ENCODE results near the gene CCDC158.
A peak's percentile ranks its signal among the peaks of the same experiment; 100 is the strongest.
"Not testable (repeated sequence)": the region's sequence is repeated elsewhere in the genome, so short reads cannot be mapped to it uniquely, and the experiment has no call there.

The CCDC158 gene

DNA sequence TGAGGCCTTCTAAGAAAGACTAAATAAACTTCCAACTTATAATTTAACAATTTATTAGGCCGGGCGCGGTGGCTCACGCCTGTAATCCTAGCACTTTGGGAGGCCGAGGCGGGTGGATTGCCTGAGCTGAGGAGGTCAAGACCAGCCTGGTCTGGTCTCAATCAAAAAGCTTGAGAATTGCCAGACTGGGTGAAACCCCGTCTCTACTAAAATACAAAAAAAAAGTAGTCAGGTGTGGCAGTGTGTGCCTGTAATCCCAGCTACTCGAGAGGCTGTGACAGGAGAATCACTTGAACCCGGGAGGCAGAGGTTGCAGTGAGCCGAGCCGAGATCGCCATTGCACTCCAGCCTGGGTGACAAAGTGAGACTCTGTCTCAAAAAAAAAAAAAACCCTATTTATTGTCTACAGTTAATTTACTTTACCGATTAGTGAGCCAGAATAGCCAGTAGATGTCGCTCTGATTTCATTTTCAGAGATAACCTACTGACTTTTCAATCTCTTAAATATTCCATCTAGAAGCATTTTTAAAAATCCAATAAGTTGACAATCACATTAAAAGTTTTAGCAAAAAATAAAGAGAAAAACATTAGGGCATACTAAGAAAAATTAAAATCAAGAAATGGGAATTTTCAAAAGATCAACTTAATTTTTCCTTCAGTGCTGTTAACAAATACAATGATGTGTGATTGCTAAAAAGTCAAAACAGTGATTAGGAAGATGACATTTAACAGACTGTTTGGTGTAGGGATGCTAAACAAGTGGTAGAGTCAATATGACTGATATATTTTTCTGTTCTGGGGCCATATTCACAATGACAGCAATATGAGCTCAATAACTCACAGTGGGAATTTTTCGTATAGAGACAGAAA is 9.8 kb upstream of the CCDC158 start:
- peak in 1 of 56 donors; percentile 5 for DNase-seq

DNA sequence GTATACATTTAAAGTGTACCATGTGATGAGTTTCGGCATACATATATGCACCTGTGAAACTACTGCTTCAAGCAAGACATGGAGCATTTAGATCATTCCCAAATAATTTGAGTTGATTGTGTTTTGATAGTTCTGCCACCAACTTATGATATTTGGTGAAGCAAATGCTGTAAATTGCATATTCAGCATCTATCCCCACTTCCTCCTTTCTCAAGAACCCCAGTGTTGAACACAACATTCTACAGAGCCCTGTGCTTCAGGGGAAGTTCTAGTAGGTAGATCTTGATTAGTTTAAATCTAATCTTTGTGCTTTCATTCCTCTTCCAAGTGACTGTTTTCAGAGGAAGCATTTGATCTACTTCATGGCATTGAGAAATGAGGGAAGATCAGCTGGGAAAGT is 8.7 kb upstream of the CCDC158 start:
- no peak for DNase-seq

DNA sequence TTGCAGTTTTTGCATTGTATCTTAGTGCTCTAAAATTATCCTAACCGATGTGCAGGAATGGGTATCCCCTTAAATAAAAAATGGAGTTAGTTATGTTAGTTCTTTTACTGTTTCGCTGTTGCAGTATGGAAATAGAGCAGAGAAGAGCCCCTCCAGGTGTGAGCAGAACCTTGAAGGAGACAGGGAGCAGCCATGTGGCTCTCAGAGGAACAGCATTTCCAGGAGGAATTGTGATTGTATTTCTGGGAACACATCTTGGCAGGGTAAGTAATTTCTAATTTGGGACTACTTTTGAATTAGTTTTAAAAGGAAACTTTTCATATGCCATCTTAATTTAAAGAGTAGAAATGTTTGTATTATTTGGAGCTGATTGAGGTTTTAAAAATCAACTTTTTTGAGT is 5.3 kb upstream of the CCDC158 start:
- DNase-seq: peak in 1 of 56 donors; percentile 7

DNA sequence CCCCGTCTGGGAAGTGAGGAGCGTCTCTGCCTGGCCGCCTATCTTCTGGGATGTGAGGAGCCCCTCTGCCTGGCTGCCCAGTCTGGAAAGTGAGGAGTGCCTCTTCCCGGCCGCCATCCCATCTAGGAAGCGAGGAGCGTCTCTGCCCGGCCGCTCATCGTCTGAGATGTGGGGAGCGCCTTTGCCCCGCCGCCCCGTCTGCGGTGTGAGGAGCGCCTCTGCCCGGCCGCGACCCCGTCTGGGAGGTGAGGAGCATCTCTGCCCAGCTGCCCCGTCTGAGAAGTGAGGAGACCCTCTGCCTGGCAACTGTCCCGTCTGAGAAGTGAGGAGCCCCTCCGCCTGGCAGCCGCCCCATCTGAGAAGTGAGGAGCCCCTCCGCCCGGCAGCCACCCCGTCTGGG is 2.2 kb upstream of the CCDC158 start:
- DNase-seq: not testable (repeated sequence)

DNA sequence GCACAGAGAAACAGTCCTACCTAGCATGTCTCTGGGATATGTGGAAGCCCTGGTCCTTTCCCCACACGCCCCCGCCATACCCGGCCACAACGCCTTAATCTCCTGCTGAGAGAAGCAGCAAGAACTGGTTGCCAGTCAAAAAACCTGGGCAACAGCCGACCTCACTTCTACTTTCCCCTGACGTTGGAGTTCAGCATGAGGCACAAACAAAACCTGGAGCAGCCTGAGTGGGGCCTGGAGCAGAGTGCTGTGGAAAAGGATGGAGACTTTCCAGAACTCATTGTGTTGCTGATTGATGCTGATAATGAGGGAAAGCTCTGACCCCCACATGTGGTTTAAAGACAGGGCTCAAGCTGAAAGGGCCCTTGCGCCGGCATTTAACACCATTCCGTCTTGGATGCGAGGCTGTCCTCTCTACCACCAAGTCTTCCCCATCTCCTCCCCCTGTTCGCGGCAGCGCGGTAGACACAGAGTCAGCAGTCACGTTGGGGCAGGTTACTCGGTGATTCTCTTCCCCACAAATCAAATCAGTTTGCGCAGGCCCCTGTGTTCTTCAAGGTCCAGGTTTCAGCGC is 666 bp downstream of the CCDC158 start:
- DNase-seq: peak in 1 of 56 donors; percentile 15

DNA sequence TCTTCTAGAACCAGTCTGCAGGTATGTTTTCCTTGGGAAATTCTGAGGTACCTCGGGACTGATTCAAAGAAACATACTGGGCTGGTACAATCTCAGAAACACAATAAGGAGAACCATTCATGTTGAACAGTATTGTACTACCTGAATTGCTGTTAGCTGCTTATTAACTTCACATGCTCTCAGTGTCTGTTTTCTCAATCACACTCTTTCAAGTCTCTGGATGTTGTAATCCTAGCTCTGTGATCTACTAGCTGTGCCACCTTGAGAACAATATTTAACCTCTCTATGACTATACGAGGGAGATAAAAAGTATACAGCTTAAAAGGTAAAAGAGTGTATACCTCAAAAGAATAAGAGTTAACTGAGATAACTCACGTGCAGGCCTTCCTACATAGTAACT is 10.3 kb downstream of the CCDC158 start:
- DNase-seq: no peak

DNA sequence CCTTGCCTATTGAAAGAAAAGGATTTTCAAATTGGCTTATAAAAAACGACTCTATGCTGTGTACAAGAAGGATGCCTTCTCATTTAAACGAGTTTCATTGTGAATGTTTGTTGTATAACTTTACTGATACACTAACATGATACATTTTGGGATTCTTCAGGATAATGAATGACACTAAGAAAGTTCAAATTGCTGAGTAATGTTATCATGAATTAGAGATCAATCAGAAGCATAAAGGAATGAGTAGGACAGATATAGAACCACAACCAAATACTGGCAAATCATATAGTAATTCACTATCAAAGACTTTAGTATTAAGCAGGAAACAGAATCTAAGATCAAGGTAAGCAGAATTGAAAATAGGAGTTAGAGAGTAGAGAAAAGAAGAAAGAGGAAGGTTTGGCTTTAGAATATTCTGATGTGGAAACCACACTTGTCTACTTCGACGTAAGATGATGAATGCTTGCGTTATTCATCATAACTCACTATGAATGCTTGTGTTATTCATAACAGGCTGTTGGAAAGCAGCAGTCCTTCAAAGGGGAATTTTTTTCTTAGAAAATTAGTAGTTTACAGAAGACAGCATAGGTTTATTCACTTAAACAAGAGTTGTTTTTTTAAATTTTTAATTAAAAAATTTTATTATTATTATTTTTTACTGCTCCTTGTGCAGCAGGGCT is 13.4 kb downstream of the CCDC158 start:
- no peak for DNase-seq

DNA sequence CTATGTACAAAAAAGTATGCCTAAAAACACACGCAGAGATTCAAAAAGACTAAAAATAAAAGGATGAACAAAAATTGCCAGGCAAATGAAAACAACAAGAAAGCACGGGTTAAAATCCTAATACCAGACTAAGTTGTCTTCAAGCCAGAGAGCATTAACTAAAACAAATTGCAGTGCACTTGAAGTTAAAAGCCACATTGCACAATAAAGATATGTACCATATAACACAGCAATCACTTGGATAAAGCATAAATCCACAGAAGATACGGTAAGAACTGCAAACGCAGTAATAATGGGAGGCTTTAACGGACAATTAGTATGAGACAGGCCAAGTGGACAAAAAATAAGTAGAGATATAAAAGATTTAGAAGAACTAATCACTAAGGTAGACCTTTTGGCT is 14.9 kb downstream of the CCDC158 start:
- DNase-seq: no peak

DNA sequence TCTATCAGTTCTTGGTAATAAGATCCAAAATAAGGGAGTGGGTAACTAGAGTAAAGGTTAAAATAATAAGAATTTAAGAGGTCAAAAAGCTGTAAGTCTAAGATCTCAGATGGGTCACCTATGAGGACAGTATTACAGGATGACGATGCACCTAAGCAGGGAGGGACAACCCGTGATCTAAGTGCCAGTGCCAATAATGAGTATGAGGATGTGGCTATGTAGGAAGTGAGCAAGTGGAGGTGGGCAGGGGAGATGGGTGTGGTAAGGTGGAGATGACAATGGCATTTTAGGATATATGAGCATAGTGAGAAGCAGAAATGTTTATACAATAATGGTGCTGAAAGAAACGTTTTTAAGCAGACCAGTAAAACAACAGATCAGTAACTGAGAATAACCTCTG is 19.3 kb downstream of the CCDC158 start:
- no peak for DNase-seq

DNA sequence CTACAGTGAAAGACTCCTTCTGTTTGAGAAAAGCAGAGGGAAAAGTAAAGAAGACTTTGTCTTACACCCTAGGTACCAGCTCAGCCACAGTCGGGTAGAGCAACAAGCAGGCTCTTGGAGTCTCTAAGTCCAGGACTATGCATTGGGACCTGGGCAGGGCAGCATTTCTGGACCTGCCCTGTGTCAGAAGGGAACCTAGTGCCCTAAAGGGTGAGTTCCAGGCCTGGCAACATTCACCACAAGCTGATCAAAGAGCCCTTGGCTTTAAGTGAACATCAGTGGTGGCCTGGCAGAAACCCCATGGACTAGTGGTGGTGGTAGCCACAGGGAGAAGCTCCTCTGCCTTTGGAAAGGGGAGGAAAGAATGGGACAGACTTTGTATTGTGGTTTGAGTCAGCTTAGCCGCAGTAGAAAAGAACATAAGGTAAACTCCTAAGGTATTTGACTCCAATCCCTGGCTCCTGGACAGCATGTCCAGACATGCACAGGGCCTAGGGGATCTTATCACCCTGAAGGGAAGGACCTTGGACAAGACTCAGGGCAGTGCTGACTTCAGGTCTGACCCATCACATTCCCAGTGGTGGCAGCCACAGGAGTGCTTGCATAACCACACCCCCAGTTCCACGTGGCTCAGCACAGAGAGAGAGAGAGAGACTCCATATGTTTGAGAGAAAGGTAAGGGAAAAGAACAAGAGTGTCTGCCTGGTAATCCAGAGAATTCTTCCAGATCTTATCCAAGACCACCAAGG is 32.6 kb downstream of the CCDC158 start:
- DNase-seq: no peak

DNA sequence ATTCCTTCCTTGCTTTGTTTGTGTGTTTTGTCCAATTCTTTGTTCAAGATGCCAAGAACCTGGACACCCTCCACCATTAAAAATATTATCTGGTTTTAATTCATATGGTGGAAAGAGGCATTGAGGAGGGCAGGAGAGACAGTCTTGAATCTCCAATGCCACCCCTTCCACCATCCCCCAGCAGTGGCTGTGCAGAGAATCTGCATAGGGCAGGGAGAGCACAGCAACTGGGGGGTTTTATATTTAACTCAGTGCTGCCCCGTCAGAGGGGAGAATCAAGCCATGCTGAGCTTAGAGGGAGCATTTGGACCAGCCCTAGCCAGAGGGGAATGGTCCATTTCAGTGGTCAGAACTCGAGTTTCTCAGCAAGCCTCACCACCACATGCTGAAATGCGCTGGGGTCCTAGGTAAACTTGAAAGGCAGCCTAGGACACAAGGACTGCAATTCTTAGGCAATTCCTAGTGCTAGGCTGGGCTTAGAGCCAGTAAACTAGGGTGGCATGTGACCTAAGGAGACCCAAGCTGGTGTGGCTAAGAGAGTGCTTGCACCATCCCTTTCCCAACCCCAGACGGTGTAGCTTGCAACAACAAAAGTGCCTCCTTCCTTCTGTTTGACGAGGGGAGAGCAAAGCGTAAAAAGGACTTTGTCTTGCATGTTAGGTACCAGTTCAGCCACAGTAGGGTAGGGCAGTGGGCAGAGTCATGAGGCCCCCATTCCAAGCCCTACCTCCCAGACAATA is 34.2 kb downstream of the CCDC158 start:
- no peak for DNase-seq

DNA sequence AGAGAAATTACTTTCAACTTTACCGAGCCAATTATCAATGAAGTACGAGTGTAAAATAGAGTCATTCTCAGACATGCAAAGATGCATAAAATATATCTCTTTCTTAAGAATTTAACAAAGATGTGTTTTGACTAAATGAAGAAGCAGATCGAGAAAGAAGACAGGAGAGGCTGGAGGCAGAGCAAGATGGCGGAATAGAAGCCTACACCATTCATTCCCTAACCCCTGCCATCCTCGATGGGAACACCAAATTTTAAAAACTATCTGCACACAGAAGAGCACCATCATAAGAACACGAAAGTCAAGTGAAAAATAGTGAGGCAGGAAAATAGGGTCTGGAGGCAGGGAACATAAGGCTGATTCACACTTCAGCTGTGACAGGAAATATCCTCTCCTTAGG is 35.0 kb downstream of the CCDC158 start:
- no peak for DNase-seq

DNA sequence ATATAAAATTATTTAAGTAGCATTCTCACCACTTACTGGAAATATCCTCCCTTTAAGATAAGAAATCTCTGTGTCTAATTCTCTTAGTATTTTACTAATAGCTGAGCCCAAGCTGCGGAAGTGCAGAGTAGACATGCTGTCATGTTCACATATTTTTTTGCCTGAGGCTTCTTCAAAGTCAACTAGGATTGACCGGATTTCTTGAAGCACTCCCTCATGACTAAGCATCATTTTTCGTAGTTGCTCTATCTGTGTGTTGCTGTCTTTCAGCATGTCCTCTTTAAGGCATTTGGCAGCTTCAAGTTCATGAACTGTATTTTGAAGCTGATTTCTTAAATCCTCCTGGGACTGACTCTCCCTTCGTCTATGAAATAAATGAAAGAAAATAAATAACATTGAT is 36.9 kb downstream of the CCDC158 start:
- no peak for DNase-seq

DNA sequence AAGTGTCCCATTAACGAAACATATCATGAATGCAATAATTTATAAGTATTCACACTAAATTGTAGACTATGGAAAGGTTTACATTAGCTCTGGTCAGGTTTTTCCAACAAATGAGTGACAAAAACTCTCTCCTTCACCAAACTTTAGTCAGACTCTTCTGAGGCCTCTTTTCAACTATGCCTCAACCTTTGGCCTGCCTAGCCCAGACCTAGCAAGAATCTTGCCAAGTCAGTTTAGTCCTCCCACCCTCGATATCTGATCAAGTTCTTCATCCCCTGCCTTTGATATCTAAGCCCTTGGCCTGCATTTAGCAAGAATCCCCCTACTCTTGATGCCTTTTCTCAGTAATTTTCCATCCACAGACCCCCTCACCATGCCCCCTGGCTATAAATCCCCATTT is 37.9 kb downstream of the CCDC158 start:
- no peak for DNase-seq

DNA sequence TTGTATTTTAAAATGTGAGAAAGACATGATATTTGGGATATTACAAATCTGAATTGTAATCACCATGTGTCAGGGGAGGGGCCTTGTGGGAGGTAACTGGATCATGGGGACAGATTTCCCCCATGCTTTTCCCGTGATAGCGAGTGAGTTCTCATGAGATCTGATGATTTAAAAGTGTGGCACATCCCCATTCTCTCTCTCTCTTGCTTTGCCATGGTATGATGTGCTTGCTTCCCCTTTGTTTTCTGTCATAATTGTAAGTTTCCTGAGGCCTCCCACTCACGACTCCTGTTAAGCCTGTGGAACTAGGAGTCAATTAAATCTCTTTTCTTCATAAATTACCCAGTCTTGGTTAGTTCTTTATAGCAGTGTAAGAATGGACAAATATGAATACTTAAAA is 39.0 kb downstream of the CCDC158 start:
- no peak for DNase-seq

DNA sequence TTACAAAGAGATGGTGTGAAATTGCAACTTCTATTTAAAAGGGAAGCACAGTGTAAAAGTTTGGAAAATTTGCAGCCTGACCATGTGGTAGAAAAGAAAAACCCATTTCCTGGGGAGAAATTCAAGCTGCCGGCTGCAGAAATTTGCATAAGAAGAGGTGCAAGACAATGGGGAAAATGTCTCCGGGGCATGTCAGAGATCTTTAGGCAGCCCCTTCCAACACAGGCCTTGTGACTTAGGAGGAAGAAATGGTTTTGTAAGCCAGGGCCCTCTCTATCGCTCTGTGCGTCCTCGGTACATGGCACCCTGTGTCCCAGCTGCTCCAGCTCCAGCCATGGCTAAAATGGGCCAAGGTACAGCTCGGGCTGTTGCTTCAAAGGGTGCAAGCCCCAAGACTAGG is 40.4 kb downstream of the CCDC158 start:
- DNase-seq: no peak

DNA sequence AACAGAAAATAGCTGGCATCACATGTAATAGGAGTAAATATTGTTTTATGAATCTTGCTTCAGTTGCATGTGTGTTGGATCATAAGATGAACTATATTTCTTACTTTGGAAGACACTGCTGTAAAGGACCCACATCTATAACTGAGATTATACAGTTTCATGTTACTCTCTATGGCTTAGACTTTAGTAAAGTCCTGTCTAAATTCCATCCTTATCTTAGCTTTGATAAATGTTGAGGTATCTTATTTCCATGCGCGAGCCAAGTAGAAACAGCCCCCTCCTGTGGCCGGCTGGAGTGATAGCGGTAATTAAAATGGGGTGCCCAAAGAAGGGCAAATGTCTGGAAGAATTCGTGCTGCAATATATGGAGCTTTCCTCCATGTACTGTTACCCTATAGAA is 43.0 kb downstream of the CCDC158 start:
- DNase-seq: peak in 1 of 56 donors; percentile 1

DNA sequence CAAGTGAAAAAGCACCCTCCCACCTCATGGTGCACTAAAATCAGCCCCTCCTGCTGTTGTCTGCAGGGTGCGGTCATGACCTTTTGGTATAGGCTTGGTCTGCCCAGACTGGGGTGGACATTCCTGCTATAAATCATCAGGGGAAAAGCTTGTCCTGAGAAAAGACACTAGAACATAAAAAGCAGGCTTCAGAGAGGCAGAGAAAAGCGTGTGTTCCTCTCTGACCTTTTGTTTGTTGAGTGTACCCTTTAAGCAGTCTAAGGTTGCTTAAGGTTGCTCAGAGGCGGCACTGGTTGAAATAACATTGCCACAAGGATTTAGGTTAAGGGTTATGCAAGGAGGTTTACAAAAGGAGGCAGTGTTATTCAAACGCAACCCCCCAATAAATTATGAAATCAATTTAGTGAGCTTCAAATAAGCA is 43.5 kb downstream of the CCDC158 start:
- no peak for DNase-seq

DNA sequence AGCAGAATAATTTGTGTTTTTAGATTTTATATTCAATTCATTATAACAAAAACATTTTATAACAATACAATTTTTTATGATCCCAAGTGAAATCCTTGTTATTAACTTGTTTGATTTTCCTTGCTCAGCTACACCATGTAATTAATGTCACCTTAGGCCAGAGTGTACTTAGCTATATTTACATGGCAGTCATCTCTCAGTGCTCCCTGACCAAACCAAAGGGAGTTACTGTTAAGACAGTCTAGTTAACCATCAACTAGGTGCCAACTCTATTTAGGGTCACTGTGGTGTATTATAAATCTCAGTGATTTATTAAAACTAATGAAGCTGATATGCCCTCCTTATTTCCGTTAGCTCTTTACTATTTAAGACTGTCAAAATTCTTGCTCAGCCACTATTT is 44.4 kb downstream of the CCDC158 start:
- DNase-seq: no peak

DNA sequence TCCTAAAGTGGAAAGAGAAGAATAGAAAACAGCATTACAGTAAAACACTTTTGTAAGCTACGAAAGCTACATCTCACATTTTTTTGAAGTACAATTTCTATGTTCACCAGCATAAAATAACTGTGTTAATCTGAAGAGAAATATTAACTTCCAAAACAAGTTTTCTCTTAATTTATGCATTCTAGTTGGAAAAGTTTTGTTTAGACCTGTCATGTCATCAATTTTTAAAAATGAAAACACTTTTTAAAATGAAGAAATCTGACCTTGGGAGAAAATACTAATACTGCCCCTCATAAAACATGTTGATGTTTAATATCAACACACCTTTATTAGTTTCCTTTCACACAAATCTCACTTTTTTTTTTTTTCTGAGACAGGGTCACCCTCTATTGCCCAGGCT is 45.2 kb downstream of the CCDC158 start:
- no peak for DNase-seq

DNA sequence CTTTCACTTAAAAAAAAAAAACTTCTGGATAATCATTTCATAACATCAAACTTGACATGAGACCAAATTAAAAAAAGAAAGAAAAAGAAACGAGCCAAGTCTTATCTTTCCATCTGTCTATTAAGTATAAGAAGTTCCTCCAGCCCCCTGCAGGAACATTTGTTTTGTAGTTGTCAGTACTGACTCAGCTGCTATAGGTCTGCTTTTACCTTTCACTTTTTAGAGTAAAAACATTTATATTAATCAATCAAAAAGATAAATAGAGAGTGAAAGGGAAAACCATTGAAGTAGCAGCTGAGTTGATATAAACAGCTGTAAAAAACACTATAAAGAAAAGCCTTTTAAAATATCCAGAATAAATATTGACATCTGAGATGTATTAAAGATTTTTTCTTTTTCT is 46.1 kb downstream of the CCDC158 start:
- DNase-seq: no peak

All from amygdala (tissue), 56 donors.